IPS-NIHi7 (cell line): ENCODE data around the gene SH3GL2.
A peak's percentile ranks its signal among the peaks of the same experiment; 100 is the strongest.

Source experiments
- DNase-seq: peaks from one replicate; pipeline ENCODE4 v3.0.0; 2012; ENCODE audit warnings: mixed read lengths; ENCODE audit errors: extremely low spot score

Gene SH3GL2

DNA sequence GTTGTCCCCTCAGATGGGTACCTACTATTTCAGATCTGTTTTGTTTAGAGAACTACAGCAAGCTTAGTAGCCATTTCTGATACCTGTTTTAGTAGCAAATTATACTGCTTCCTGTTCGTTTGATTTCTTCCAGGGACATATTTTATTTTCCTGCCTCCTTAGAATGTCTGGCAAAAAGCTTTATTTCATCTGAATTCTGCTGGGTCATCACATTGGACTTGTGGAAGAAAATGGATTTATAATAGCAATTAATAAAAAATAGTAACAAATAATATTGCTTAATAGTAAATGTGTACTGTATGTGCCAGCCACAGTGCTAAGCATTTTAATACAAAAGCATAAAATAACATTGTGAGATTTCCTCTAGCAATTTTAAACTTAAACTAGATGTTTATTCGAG, 79.4 kb downstream of the SH3GL2 start:
- DNase-seq: no peak

- DNase-seq: no peak
Observed at GRCh38 chr9:17660158-17660557, 81.3 kb downstream of the SH3GL2 start.

DNA sequence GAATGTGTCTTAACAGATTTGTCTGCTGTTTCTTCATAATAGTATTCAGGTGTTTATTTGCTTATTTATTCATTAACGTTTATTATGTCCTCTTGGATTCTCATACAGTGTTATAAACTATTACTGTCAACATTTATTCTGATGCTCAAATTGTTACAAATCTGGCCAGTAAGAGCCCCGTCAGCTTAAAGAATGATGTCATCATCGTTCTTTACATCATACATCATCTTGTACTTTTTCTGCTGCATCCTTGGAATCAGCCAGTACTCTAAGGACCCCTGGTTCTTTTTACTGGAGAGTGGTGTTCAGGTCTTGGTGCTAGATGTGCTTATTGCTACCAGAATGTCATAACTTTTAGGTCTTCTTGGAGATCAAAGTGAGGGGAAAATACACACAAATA, 86.6 kb downstream of the SH3GL2 start:
- DNase-seq: no peak

- DNase-seq: no peak
Observed at GRCh38 chr9:17669206-17669605, 90.3 kb downstream of the SH3GL2 start.

GRCh38 chr9:17682684-17683083, 103.8 kb downstream of the SH3GL2 start:
- DNase-seq: no peak

DNA sequence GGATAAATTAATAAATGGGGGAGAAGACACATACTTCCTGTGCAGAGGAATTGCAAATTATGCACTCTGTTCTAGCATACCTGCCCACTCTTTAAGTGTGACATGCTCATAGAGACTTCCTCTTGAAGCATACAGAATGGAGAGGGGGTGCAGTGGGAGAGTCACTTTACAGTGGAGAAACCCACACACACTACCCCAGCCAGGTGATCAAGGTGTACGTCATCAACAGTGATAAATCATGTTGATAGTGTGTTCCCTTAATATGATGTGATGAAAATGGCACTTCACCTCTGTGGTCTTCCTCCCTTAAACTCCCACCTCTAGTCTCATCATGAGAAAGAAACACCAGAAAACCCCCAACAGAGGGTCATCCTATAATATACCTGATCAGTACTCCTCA, 110.0 kb downstream of the SH3GL2 start:
- no peak for DNase-seq

DNA sequence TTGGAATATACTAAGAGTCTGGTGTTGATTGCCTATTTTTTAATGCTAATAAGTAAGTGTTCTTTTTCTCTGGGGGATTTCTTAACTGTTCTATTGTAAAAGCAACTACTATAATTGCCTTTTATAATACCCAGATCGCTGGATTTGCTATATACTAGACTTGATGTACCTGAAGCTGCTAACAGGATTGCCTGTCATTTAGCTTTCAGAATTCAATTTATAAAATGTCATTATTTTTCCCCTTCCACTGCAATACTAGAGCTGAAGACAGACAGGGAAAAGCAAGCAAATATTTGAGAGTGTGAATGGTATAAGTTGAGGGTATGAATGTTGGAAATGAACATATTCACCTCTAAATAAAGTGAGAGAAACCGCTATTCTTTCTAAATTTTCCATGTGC, 115.5 kb downstream of the SH3GL2 start:
- DNase-seq: no peak

DNA sequence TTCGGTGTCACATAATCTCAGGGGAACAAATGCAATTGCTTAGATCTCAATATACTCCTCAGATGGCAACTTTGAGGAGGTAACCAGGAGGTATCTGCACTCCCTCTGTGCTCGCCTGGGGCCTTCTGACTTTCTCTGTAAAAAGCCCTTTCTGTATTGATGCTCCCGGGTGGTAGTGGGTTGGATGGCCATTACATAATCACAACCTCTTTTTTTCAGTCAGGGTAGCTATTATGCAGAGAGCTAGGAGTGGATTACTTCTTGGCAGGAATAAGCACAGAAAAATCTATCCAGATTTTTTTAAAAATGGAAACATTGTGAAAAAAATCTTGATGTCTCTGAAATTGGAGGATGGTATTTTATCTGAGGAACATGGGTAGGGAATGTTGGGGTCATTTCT, 116.6 kb downstream of the SH3GL2 start:
- no peak for DNase-seq

- no peak for DNase-seq
Observed at GRCh38 chr9:17699615-17700330, 120.9 kb downstream of the SH3GL2 start.

DNA sequence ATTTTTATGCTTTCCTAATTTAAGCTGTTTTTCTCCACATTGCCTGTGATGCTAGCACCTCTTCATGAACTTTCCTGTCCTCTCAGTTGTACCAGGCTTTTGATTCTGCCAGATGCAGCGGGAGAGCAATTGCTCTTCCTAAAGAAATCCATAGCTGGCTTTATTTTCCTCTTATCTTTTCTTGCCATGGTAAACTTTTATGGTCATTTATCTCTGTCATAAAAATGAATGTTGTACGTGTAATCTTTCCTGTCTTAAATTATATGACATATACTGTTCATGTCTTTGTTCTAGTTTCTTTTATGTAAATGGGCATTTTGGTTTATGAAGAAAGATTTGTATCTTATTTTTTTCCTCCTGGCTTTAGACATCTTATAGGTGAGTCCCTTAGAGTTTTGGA, 127.5 kb downstream of the SH3GL2 start:
- no peak for DNase-seq

GRCh38 chr9:17719053-17719452, 140.2 kb downstream of the SH3GL2 start:
- no peak for DNase-seq

DNA sequence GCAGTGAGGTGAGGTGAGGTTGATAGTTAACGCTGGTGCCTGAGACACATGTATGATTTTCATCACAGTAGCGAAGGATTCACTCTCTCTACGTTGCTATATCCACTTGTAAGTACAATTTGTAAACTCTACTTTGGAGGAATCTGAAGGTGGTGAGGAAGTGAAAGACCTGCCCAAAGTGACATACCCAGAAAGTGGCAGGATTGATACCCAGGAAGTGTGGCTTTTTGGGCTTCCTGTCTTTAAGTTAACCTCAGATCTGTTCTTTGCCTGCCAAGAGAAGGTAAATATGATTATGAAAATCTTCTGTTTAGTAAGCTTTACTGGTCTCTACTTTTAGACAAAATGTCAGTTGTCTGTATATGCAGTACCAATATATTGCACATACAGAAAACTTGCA, 143.1 kb downstream of the SH3GL2 start:
- DNase-seq: no peak

DNA sequence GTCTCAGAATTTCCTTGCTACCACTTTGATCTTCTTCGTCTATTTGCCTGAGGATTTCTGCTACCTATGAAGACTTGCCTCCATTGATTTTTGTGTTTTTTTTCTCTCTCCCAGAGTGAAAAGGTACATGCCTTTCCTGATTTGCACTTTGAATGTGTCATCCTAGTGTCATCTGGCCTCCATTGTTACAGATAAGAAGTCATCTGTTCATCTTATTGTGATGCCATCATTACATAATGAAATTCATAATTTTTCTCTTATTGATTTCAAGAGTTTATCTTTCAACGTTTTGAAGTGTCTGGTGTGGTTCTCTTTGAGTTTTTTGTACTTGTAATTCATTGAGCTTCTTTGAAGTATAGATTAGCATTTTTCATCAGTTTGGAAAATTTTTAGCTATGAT, 144.8 kb downstream of the SH3GL2 start:
- DNase-seq: no peak

DNA sequence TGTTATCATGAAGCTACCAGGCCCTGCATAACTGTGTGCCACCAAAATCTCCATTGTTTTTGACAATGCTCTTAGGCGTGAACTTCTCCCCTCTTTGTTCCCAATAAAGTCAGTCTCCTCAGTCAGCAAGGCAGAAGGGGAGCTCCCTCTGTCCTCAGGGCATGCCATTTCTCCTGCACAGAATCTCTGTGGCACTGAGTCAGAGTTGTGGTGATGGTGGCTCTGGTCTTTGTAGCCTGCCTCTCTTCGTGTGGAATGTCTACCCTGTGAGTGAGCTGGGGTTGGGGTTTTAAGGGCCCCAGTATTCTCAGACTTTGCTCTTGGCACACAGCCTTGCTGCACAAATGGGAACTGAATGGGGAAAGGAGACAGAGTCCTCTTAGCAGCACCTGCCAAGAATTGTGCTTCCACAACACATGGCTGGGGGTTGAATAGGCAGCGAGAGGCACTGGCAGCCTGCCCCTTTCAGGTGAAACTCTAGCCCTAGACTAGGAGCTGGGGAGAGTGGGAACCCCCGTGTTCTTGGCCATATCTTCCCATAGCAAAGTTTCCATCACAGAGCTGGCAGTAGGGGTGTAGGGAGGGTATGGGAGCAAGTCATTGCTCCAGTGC, 146.6 kb downstream of the SH3GL2 start:
- DNase-seq: no peak

DNA sequence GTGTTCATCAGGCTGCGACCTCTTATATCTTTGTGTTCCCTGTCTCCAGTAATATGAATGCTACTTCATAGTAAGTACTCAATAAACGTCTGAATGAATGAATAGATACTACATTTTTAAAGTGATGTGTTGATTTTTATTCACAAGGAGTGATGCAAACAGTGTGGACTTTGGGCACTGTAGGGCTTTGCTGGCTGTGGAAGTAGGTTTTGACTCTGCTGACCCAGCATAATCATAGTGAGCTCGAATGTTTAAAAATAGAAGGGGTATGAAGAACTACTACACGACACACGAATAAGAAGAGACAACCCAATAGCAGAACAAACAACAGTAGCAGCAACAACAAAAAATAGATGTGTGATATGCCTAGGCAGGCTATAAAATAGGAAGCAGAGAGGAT, 147.4 kb downstream of the SH3GL2 start:
- no peak for DNase-seq

DNA sequence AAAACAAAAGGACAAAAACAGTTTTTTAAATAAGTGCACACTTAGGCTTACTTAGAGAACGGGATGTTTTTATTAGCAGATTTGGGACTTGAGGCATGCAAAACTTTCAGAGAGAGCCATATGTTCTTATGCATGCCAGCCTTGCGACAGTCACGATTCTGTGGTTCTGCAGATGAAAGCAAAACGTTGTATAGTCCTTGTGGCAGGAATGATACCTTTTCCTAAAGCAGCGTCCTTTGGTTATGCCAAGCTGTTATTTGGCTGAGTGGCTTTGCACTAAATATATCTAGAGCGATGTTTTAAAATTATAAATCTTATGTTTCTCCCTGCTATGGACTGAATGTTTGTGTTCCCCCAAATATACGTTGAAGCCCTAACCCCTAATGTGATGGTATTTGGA, 152.0 kb downstream of the SH3GL2 start:
- no peak for DNase-seq

DNA sequence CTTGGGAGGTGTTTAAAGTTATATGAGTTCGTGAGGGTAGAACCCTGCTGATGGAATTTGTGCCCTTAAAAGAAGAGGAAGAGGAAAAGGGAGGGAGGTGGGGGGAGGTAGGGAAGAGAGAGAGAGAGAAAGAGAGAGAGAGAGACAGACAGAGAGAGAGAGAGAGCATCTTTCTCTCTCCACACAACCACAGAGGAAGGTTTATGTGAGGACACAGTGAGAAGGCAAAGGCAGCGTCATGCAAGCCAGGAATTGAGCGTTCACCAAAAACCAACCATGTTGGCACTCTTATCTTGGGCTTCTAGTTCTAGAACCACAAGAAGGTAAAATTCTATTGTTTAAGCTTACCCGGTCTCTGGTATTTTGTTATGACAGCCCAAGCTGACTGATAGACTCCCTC, 152.4 kb downstream of the SH3GL2 start:
- DNase-seq: no peak

DNA sequence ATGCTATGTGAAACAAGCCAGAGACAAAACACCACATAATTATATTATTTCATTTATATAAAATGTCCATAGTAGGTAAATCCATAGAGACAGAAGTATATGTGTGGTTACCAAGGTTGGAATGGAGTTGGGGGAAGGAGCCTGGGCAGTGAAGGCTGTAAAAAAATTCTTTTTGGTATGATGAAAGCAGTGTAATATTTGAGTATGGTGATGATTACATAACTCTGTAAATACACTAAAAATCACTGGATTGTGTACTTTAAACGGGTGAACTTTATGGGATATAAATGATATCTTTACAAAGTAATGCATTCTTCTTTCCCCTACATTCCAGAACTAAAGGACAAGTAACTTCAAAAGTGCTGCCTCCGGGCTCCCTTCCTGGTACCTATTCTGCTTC, 155.8 kb downstream of the SH3GL2 start:
- no peak for DNase-seq

GRCh38 chr9:17735859-17736258, 157.0 kb downstream of the SH3GL2 start:
- DNase-seq: no peak

- DNase-seq: no peak
Observed at GRCh38 chr9:17739022-17739421, 160.2 kb downstream of the SH3GL2 start.

DNA sequence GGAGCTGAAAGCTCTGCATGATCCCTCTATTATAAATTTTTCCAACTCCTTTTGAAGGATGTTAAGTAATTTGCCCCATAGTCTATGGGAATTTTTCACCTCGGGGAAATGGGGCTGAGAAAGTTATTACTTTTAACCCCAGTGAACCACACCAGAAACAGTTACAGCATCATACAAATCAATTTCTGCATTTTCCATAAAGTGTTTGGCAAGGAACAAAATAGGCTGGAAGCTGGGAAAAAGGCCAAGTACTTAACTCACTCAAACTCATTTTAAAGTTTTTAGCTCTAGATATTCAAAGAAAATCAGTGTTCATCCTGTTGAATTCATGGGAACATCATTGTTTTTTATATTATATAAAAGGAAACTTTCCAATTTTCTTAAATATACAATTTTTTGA, 160.9 kb downstream of the SH3GL2 start:
- DNase-seq: no peak

- peak; percentile 70 for DNase-seq
Observed at GRCh38 chr9:17742067-17742466, 163.2 kb downstream of the SH3GL2 start.

DNA sequence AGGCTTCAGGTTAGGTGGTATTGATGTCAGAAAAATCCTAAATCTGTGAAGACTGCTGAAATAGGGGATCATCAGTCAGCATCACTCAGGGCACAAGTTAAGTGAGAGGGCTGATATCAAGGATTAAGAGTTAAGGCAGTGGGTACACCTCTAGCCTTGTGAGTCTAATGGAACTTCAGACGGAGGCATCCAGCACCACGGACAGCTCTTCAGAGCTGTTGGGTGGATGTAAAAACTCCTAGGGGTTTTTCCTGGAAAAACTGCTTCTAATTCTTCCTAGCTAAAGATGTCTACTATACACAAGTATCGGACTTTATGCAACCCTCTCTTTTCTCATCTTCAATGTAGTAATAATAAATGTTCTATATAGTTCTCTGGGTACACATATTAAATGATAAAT, 165.9 kb downstream of the SH3GL2 start:
- peak; percentile 57 for DNase-seq

- DNase-seq: no peak
Observed at GRCh38 chr9:17750269-17750668, 171.4 kb downstream of the SH3GL2 start.
